ENCODE results near the gene ERCC3. TPM values are rescaled to one million over a fixed set of nuclear protein-coding genes. Genes with fewer than 3 reads are reported as not detected.
"Not testable (repeated sequence)": the region's sequence is repeated elsewhere in the genome, so short reads cannot be mapped to it uniquely, and the experiment has no call there.

Gene ERCC3
- total and polyA plus RNA-seq, 7 experiments from 2014 or later: 15.9 to 71.5 (median 49.7) TPM

- intact Hi-C loops (cut with micrococcal nuclease): no loop called here
- H3K27ac Mint-ChIP-seq: no peak overlapping the region
- no peaks in the 10 kb centered on the region for H3K4me1 Mint-ChIP-seq
- H3K4me3 Mint-ChIP-seq: no peak overlapping the region
- Histone ChIP-seq H3K4me3 (ENCODE audit: low read length) (no peak overlapping the region), H3K9me3 (ENCODE audit: control insufficient read depth in 2 of 3, low read length in 3 of 3) (no peaks in the 10 kb centered on the region), H3K27me3 (ENCODE audit: control insufficient read depth in 2 of 2, insufficient read depth in 2 of 2, low read length in 2 of 2) (no peaks in the 10 kb centered on the region), H3K27ac (ENCODE audit: low read depth, low read length) (no peak overlapping the region), H3K4me1 (ENCODE audit: control insufficient read depth in 2 of 2, insufficient read depth in 2 of 2, low read length in 2 of 2) (no peaks in the 10 kb centered on the region), H3K36me3 (ENCODE audit: control insufficient read depth in 2 of 3, insufficient read depth in 3 of 3, low read length in 3 of 3) (no peaks in the 10 kb centered on the region)
- ChIA-PET CTCF (no interaction called here), POLR2A (no interaction called here)
- H3K9me3 Mint-ChIP-seq: peaks cover 0 to 16% (median 5%) of the 10 kb centered on the region in 11 donors
- peaks cover 4 to 18% (median 14%) of the 10 kb centered on the region in 5 donors for H3K27me3 Mint-ChIP-seq
- ATAC-seq: no peak
- DNase-seq: no peak
- H3K36me3 Mint-ChIP-seq: peaks cover 0 to 29% (median 8%) of the 10 kb centered on the region in 5 donors
Observed at GRCh38 chr2:127231130-127231865, 62.6 kb downstream of the ERCC3 start.

GRCh38 chr2:127229555-127229954 is 64.4 kb downstream of the ERCC3 start:
- CTCF ChIA-PET: no interaction called here
- Mint-ChIP-seq H3K4me3 (no peak overlapping the region), H3K36me3 (peaks cover 0 to 27% (median 6%) of the 10 kb centered on the region in 5 donors), H3K9me3 (peaks cover 0 to 23% (median 6%) of the 10 kb centered on the region in 11 donors), H3K4me1 (no peaks in the 10 kb centered on the region), H3K27me3 (peaks cover 16 to 32% (median 28%) of the 10 kb centered on the region in 5 donors), H3K27ac (no peak overlapping the region)
- POLR2A ChIA-PET: no interaction called here
- no peaks in the 10 kb centered on the region for H3K27me3 ChIP-seq (ENCODE audit: control insufficient read depth in 2 of 2, insufficient read depth in 2 of 2, low read length in 2 of 2)
- H3K4me3 ChIP-seq (ENCODE audit: low read length): no peak overlapping the region
- H3K27ac ChIP-seq (ENCODE audit: low read depth, low read length): no peak overlapping the region
- no peaks in the 10 kb centered on the region for H3K4me1 ChIP-seq (ENCODE audit: control insufficient read depth in 2 of 2, insufficient read depth in 2 of 2, low read length in 2 of 2)
- no peak for ATAC-seq
- intact Hi-C loops (cut with micrococcal nuclease): no loop called here
- DNase-seq: no peak
- H3K9me3 ChIP-seq (ENCODE audit: control insufficient read depth in 2 of 3, low read length in 3 of 3): no peaks in the 10 kb centered on the region
- H3K36me3 ChIP-seq (ENCODE audit: control insufficient read depth in 2 of 3, insufficient read depth in 3 of 3, low read length in 3 of 3): no peaks in the 10 kb centered on the region

GRCh38 chr2:127228102-127228501 is 65.8 kb downstream of the ERCC3 start:
- Histone ChIP-seq H3K4me3 (ENCODE audit: low read length) (no peak overlapping the region), H3K27ac (ENCODE audit: low read depth, low read length) (no peak overlapping the region), H3K36me3 (ENCODE audit: control insufficient read depth in 2 of 3, insufficient read depth in 3 of 3, low read length in 3 of 3) (no peaks in the 10 kb centered on the region), H3K4me1 (ENCODE audit: control insufficient read depth in 2 of 2, insufficient read depth in 2 of 2, low read length in 2 of 2) (no peaks in the 10 kb centered on the region), H3K9me3 (ENCODE audit: control insufficient read depth in 2 of 3, low read length in 3 of 3) (no peaks in the 10 kb centered on the region), H3K27me3 (ENCODE audit: control insufficient read depth in 2 of 2, insufficient read depth in 2 of 2, low read length in 2 of 2) (no peaks in the 10 kb centered on the region)
- H3K4me1 Mint-ChIP-seq: no peaks in the 10 kb centered on the region
- intact Hi-C loops (cut with micrococcal nuclease): no loop called here
- CTCF ChIA-PET: no interaction called here
- no peak for ATAC-seq
- no peak overlapping the region for H3K4me3 Mint-ChIP-seq
- peaks cover 24 to 43% (median 39%) of the 10 kb centered on the region in 5 donors for H3K27me3 Mint-ChIP-seq
- peaks cover 0 to 23% (median 6%) of the 10 kb centered on the region in 11 donors for H3K9me3 Mint-ChIP-seq
- DNase-seq: no peak
- POLR2A ChIA-PET: no interaction called here
- no peak overlapping the region for H3K27ac Mint-ChIP-seq
- peaks cover 0 to 15% (median 3%) of the 10 kb centered on the region in 5 donors for H3K36me3 Mint-ChIP-seq

GRCh38 chr2:127227264-127227660 is 66.7 kb downstream of the ERCC3 start:
- H3K9me3 ChIP-seq (ENCODE audit: control insufficient read depth in 2 of 3, low read length in 3 of 3); H3K36me3 ChIP-seq (ENCODE audit: control insufficient read depth in 2 of 3, insufficient read depth in 3 of 3, low read length in 3 of 3); POLR2A ChIA-PET; H3K27me3 ChIP-seq (ENCODE audit: control insufficient read depth in 2 of 2, insufficient read depth in 2 of 2, low read length in 2 of 2); H3K27ac Mint-ChIP-seq; H3K36me3 Mint-ChIP-seq; intact Hi-C loops (cut with micrococcal nuclease); H3K4me1 Mint-ChIP-seq; CTCF ChIA-PET; H3K4me1 ChIP-seq (ENCODE audit: control insufficient read depth in 2 of 2, insufficient read depth in 2 of 2, low read length in 2 of 2); H3K4me3 Mint-ChIP-seq; ATAC-seq; H3K4me3 ChIP-seq (ENCODE audit: low read length); H3K27ac ChIP-seq (ENCODE audit: low read depth, low read length); DNase-seq: not testable (repeated sequence)
- Mint-ChIP-seq H3K9me3 (peaks cover 0 to 23% (median 6%) of the 10 kb centered on the region in 11 donors), H3K27me3 (peaks cover 29 to 47% (median 42%) of the 10 kb centered on the region in 5 donors)

GRCh38 chr2:127226520-127227263 is 67.3 kb downstream of the ERCC3 start:
- peaks cover 29 to 50% (median 42%) of the 10 kb centered on the region in 5 donors for H3K27me3 Mint-ChIP-seq
- H3K36me3 Mint-ChIP-seq: peaks cover 0 to 7% (median 0%) of the 10 kb centered on the region in 5 donors
- peaks cover 0 to 23% (median 6%) of the 10 kb centered on the region in 11 donors for H3K9me3 Mint-ChIP-seq
- no peaks in the 10 kb centered on the region for H3K4me1 Mint-ChIP-seq
- ChIA-PET CTCF (no interaction called here), POLR2A (no interaction called here)
- Histone ChIP-seq H3K4me3 (ENCODE audit: low read length) (no peak overlapping the region), H3K27me3 (ENCODE audit: control insufficient read depth in 2 of 2, insufficient read depth in 2 of 2, low read length in 2 of 2) (no peaks in the 10 kb centered on the region), H3K4me1 (ENCODE audit: control insufficient read depth in 2 of 2, insufficient read depth in 2 of 2, low read length in 2 of 2) (no peaks in the 10 kb centered on the region), H3K9me3 (ENCODE audit: control insufficient read depth in 2 of 3, low read length in 3 of 3) (no peaks in the 10 kb centered on the region), H3K27ac (ENCODE audit: low read depth, low read length) (no peak overlapping the region), H3K36me3 (ENCODE audit: control insufficient read depth in 2 of 3, insufficient read depth in 3 of 3, low read length in 3 of 3) (no peaks in the 10 kb centered on the region)
- DNase-seq (peak in 1 of 9 donors; percentile 30), ATAC-seq (no peak)
- intact Hi-C loops (cut with micrococcal nuclease): no loop called here
- H3K4me3 Mint-ChIP-seq: peak overlapping the region in 1 of 10 donors; percentile 58
- no peak overlapping the region for H3K27ac Mint-ChIP-seq

GRCh38 chr2:127226132-127226519 is 67.8 kb downstream of the ERCC3 start:
- H3K27me3 ChIP-seq (ENCODE audit: control insufficient read depth in 2 of 2, insufficient read depth in 2 of 2, low read length in 2 of 2): peaks cover 0 to under 1% of the 10 kb centered on the region in 2 donors
- peaks cover 0 to 23% (median 6%) of the 10 kb centered on the region in 11 donors for H3K9me3 Mint-ChIP-seq
- H3K4me3 ChIP-seq (ENCODE audit: low read length): no peak overlapping the region
- DNase-seq: no peak
- no peak overlapping the region for H3K4me3 Mint-ChIP-seq
- no peaks in the 10 kb centered on the region for H3K36me3 ChIP-seq (ENCODE audit: control insufficient read depth in 2 of 3, insufficient read depth in 3 of 3, low read length in 3 of 3)
- intact Hi-C loops (cut with micrococcal nuclease): no loop called here
- no peak overlapping the region for H3K27ac ChIP-seq (ENCODE audit: low read depth, low read length)
- H3K4me1 ChIP-seq (ENCODE audit: control insufficient read depth in 2 of 2, insufficient read depth in 2 of 2, low read length in 2 of 2): no peaks in the 10 kb centered on the region
- POLR2A ChIA-PET: no interaction called here
- H3K27me3 Mint-ChIP-seq: peaks cover 29 to 52% (median 42%) of the 10 kb centered on the region in 5 donors
- H3K4me1 Mint-ChIP-seq: no peaks in the 10 kb centered on the region
- CTCF ChIA-PET: no interaction called here
- no peaks in the 10 kb centered on the region for H3K9me3 ChIP-seq (ENCODE audit: control insufficient read depth in 2 of 3, low read length in 3 of 3)
- no peak overlapping the region for H3K27ac Mint-ChIP-seq
- no peak for ATAC-seq
- peaks cover 0 to 6% (median 0%) of the 10 kb centered on the region in 5 donors for H3K36me3 Mint-ChIP-seq
